Brain microvascular endothelial cell (primary cell): ENCODE data around the gene NLRP6.
A peak's percentile ranks its signal among the peaks of the same experiment; 100 is the strongest.
"Not testable (repeated sequence)": the region's sequence is repeated elsewhere in the genome, so short reads cannot be mapped to it uniquely, and the experiment has no call there.

Source experiments
- DNase-seq: peaks from one replicate; pipeline ENCODE4 v3.0.0-alpha.2; 2020
- H3K27ac ChIP-seq: fragments of 250-450 bp; sonication (Bioruptor Pico); 2 replicates; pipeline ENCODE4 v1.5.1; 2020; ENCODE audit warnings: mild to moderate bottlenecking, moderate library complexity
- H3K27me3 ChIP-seq: fragments of 250-450 bp; sonication (Bioruptor Pico); replicated peaks from 2 replicates; pipeline ENCODE4 v1.5.1; 2020; ENCODE audit warnings: mild to moderate bottlenecking
- H3K36me3 ChIP-seq: fragments of 250-450 bp; sonication (Bioruptor Pico); replicated peaks from 2 replicates; pipeline ENCODE4 v1.5.1; 2020; ENCODE audit warnings: mild to moderate bottlenecking
- H3K4me3 ChIP-seq: 2 replicates; pipeline ENCODE4 v1.5.1; 2011; ENCODE audit warnings: low read depth, mild to moderate bottlenecking, control low read depth, low read length, moderate library complexity
- in situ Hi-C: cut with HindIII; loops from 2 replicates; pipeline ENCODE4 v1.10.0; 2017; ENCODE audit warnings: low sequenced_read_pairs, low pct_ligation_motif_present
- TF ChIP-seq, protein P1 (sequence below): IDR thresholded peaks from 2 replicates; pipeline ENCODE4 v1.5.1; 2011; ENCODE audit warnings: low read depth, mild to moderate bottlenecking, moderate library complexity, low read length, control low read depth, inconsistent platforms; ENCODE audit errors: missing control alignments

The NLRP6 gene

DNA sequence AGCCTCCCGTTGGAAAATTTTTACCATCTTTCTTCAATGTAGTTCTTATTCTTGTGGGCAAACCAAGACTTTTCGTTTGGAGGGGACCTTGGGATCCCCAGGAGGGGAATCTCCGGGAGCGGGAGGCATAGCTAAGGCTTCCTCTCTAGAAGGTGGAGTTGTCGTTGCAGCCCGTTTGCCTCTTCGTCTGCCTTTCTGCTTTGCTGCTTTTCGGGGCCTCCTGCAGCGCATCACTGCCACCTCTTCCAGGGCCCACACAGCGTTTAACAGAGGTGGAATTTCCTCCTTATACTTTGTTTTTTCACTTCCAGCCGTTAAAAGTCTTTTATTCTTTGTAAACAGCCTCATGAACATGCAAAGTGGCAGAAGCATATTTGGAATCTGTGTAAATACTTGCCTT, 45.9 kb downstream of the NLRP6 start:
- in situ Hi-C loops, result no loop called here
- H3K27me3 ChIP-seq, result no peaks in the 10 kb centered on the region
- TF ChIP-seq, protein P1, sequence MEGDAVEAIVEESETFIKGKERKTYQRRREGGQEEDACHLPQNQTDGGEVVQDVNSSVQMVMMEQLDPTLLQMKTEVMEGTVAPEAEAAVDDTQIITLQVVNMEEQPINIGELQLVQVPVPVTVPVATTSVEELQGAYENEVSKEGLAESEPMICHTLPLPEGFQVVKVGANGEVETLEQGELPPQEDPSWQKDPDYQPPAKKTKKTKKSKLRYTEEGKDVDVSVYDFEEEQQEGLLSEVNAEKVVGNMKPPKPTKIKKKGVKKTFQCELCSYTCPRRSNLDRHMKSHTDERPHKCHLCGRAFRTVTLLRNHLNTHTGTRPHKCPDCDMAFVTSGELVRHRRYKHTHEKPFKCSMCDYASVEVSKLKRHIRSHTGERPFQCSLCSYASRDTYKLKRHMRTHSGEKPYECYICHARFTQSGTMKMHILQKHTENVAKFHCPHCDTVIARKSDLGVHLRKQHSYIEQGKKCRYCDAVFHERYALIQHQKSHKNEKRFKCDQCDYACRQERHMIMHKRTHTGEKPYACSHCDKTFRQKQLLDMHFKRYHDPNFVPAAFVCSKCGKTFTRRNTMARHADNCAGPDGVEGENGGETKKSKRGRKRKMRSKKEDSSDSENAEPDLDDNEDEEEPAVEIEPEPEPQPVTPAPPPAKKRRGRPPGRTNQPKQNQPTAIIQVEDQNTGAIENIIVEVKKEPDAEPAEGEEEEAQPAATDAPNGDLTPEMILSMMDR, result no peak
- DNase-seq, result no peak
- no peak overlapping the region for H3K27ac ChIP-seq
- no peak overlapping the region for H3K4me3 ChIP-seq
- no peaks in the 10 kb centered on the region for H3K36me3 ChIP-seq

DNA sequence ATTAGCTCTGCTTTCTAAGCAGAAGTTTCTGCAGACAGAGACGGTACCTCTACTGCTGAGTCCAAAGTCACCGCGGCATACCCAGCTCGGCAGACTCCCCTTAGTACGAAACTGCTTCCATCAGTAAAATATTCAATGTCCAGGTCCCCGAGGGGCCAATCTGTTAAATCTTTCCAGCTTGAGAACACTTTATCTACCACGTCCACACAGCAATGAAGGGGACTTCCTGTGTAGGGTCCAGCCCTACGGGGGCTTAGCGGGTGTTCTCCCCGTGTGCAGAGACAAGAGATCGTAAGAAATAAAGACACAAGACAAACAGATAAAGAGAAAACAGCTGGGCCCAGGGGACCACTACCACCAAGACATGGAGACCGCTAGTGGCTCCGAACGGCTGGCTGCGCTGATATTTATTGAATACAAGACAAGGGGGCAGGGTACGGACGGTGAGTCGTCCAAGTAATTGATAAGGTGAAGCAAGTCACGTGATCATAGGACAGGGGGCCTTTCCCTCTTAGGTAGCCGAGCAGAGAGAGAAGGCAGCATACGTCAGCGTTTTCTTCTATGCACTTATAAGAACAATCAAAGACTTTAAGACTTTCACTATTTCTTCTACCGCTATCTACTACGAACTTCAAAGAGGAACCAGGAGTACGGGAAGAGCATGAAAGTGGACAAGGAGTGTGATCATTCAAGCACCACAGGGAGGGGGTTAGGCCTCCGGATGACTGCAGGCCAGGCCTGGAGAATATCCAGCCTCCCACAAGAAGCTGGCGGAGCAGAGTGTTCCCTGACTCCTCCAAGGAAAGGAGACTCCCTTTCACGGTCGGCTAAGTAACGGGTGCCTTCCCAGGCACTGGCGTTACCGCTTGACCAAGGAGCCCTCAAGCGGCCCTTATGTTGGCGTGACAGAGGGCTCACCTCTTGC, 46.6 kb downstream of the NLRP6 start:
- DNase-seq, H3K4me3 ChIP-seq, in situ Hi-C loops, H3K36me3 ChIP-seq, H3K27me3 ChIP-seq, H3K27ac ChIP-seq: not testable (repeated sequence)

DNA sequence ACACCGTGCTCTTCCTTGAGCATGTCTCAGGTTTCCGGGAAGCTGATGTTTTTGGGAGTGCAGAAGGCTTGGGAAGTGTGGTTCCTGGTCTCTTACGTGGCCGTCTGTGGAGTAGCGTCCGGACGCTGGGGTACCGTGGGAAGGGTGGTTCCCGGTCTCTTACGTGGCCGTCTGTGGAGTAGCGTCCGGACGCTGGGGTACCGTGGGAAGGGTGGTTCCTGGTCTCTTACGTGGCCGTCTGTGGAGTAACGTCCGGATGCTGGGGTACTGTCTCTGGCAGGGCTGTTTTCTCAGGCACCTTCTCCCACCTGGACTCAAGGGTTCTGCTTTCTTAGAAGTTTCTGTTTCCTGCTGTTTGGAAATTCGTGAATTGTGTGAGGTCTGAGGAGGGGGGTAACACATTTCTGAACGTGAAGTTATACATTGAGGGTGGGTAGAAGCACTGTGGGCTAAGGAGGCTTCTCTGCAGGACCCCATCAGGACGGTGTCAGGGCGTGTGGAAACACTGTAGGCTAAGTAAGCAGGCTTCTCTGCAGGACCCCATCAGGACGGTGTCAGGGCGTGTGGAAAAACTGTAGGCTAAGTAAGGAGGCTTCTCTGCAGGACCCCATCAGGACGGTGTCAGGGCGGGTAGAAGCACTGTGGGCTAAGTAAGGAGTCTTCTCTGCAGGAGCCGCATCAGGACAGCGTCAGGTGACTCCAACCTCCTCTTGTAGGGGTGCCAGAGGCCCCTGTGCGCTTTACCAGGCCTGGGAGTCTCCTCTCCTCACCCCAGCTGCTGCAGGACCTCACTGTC, 47.8 kb downstream of the NLRP6 start:
- no peaks in the 10 kb centered on the region for H3K36me3 ChIP-seq
- TF ChIP-seq, protein P1, result no peak
- no peak overlapping the region for H3K27ac ChIP-seq
- H3K27me3 ChIP-seq, result no peaks in the 10 kb centered on the region
- H3K4me3 ChIP-seq, result no peak overlapping the region
- in situ Hi-C loops, result no loop called here
- DNase-seq, result no peak

DNA sequence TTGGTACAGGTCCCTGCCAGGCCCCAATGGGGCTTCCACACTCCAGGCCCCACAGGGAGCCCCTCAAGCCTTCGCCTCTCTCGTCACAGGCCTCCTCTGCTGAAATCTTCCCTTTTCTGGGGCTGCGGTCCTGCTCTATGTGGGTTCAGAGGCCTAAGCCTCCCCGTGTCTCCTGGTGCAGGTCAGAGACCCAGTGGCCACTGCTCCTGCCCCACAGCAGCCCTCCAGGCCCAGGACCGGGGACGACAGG, 48.3 kb downstream of the NLRP6 start:
- Histone ChIP-seq H3K27ac (peak overlapping the region; percentile 56), H3K4me3 (no peak overlapping the region), H3K36me3 (no peaks in the 10 kb centered on the region), H3K27me3 (no peaks in the 10 kb centered on the region)
- in situ Hi-C loops, result no loop called here
- no peak for DNase-seq
- TF ChIP-seq, protein P1, result no peak

DNA sequence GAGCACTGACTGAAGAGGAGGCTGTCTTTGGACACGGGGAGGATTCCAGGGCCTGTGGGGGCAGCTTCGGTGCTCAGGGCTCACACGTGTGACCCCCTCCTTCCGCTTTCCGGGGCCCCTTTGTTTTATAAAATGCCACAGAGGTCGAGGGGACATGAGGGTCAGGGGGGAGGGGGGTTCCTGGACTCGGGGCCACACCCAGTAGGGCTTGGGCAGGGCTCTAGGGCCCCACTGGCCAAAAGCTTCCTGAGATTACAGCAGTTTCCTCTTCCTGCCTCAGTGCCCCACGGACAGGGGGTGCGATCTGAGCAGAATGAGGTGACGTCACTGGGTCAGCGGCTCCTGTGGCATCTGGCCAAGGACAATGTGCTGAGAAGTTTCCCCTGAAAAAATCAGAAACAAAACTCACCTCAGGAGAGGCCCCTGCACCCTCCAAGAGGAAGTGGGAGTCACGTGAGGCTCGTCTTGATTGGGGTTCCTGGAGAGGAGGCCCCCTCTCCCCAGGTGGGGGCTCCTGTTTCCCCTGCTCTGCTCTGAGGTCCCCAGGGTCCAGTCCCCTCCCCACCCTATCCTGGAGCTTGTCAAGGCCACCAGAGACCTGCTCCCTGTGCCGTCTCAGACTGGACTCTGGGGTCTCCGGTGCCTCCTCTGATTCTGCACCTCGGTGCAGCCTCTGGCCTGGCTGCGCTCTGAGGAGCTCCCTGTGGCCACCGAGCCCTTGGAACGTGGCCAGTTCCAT, 48.8 kb downstream of the NLRP6 start:
- no peaks in the 10 kb centered on the region for H3K27me3 ChIP-seq
- peak overlapping the region; percentile 56 for H3K27ac ChIP-seq
- H3K4me3 ChIP-seq, result no peak overlapping the region
- no peaks in the 10 kb centered on the region for H3K36me3 ChIP-seq
- DNase-seq, result peak; percentile 59
- TF ChIP-seq, protein P1, result no peak
- in situ Hi-C loops, result no loop called here

DNA sequence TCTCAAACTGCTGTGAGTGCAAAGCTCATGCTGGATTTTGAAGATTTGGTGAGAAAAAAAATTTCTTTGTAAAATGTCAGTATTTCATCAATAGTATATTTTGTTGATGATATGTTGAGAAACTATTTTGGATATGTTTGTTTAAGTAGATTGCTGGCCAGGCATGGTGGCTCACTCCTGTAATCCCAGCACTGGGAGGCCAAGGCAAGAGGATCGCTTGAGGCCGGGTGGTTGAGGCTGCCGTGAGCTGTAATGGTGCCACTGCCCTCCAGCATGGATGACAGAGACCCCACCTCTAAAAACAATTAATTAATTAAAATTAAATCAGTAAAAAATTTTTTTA, 49.3 kb downstream of the NLRP6 start:
- TF ChIP-seq, protein P1, result no peak
- H3K4me3 ChIP-seq, result no peak overlapping the region
- DNase-seq, result no peak
- peak overlapping the region; percentile 56 for H3K27ac ChIP-seq
- H3K36me3 ChIP-seq, result no peaks in the 10 kb centered on the region
- no peaks in the 10 kb centered on the region for H3K27me3 ChIP-seq
- in situ Hi-C loops, result no loop called here
